ENCODE data around the gene FOXR1.

GRCh38 chr11:119016216-119017009 lies 44.9 kb downstream of the FOXR1 start:
- TF ChIP-seq YY1 (IDR thresholded peaks at IDR 0.05; ENCODE audit: insufficient read depth, insufficient read length) (no peak), ZNF274 (IDR thresholded peaks at IDR 0.05; ENCODE audit: low read depth, low read length) (no peak)

Measured in NT2/D1 (cell line).